Activated T-cell treated with anti-CD3 and anti-CD28 coated beads, Interleukin-2, amount 50 U/mL, for 4 hours (primary cell): ENCODE measurements around the gene PIEZO2. TPM values are rescaled to one million over a fixed set of nuclear protein-coding genes. Genes with fewer than 3 reads are reported as not detected.

Experiments used
- ATAC-seq, 2 donors: fragments of 200-7000 bp; cut with Tn5 transposase; one replicate each; pipeline ENCODE4 v1.10.0; 2021
- DNase-seq: peaks from one replicate; pipeline ENCODE4 v3.0.0-alpha.2; 2020
- H3K27me3 Mint-ChIP-seq: one replicate; pipeline ENCODE4 v1.8.0; 2021; ENCODE audit warnings: low read depth, mixed read lengths
- H3K36me3 Mint-ChIP-seq: one replicate; pipeline ENCODE4 v1.8.0; 2022; ENCODE audit warnings: mixed read lengths; ENCODE audit not compliant: insufficient read depth
- H3K4me1 Mint-ChIP-seq: one replicate; pipeline ENCODE4 v1.8.0; 2021; ENCODE audit warnings: low read depth, mixed read lengths
- H3K4me3 Mint-ChIP-seq: one replicate; pipeline ENCODE4 v1.8.0; 2021; ENCODE audit warnings: mild to moderate bottlenecking, moderate library complexity, mixed read lengths
- H3K9me3 Mint-ChIP-seq: one replicate; pipeline ENCODE4 v1.8.0; 2021; ENCODE audit warnings: mixed read lengths
- total RNA-seq, 3 donors: library from RNA; stranded (reverse); gene quantifications; one replicate each; pipeline ENCODE4 v1.2.1, GENCODE V29; 2021

PIEZO2 gene
- total RNA-seq, 3 donors from 2014 or later: 0.05 to 0.35 (median 0.18) TPM

- DNase-seq: no peak
- no peaks in the 10 kb centered on the region for H3K27me3 Mint-ChIP-seq
- no peak for ATAC-seq
- H3K9me3 Mint-ChIP-seq: no peaks in the 10 kb centered on the region
- H3K4me1 Mint-ChIP-seq: no peaks in the 10 kb centered on the region
- no peaks in the 10 kb centered on the region for H3K36me3 Mint-ChIP-seq
- no peak overlapping the region for H3K4me3 Mint-ChIP-seq
These were observed 70.9 kb downstream of the PIEZO2 start for GRCh38 chr18:11078491-11078890.

GRCh38 chr18:11077548-11078187 is 71.7 kb downstream of the PIEZO2 start:
- Mint-ChIP-seq H3K36me3 (no peaks in the 10 kb centered on the region), H3K27me3 (no peaks in the 10 kb centered on the region), H3K4me1 (no peaks in the 10 kb centered on the region), H3K4me3 (no peak overlapping the region), H3K9me3 (no peaks in the 10 kb centered on the region)
- DNase-seq: no peak
- no peak for ATAC-seq

GRCh38 chr18:11074889-11075288 is 74.5 kb downstream of the PIEZO2 start:
- Mint-ChIP-seq H3K27me3 (no peaks in the 10 kb centered on the region), H3K4me1 (no peaks in the 10 kb centered on the region), H3K9me3 (no peaks in the 10 kb centered on the region), H3K36me3 (no peaks in the 10 kb centered on the region), H3K4me3 (no peak overlapping the region)
- DNase-seq: no peak
- ATAC-seq: no peak

- ATAC-seq (no peak), DNase-seq (no peak)
- Mint-ChIP-seq H3K4me3 (no peak overlapping the region), H3K9me3 (no peaks in the 10 kb centered on the region), H3K4me1 (no peaks in the 10 kb centered on the region), H3K27me3 (no peaks in the 10 kb centered on the region), H3K36me3 (no peaks in the 10 kb centered on the region)
These were observed 75.4 kb downstream of the PIEZO2 start for GRCh38 chr18:11073971-11074370.

GRCh38 chr18:11072632-11073031 is 76.7 kb downstream of the PIEZO2 start:
- H3K4me1 Mint-ChIP-seq: no peaks in the 10 kb centered on the region
- ATAC-seq: no peak
- DNase-seq: no peak
- no peaks in the 10 kb centered on the region for H3K27me3 Mint-ChIP-seq
- H3K36me3 Mint-ChIP-seq: no peaks in the 10 kb centered on the region
- H3K4me3 Mint-ChIP-seq: no peak overlapping the region
- H3K9me3 Mint-ChIP-seq: no peaks in the 10 kb centered on the region

GRCh38 chr18:11071300-11071699 is 78.1 kb downstream of the PIEZO2 start:
- H3K4me1 Mint-ChIP-seq: no peaks in the 10 kb centered on the region
- ATAC-seq: no peak
- no peak for DNase-seq
- no peaks in the 10 kb centered on the region for H3K27me3 Mint-ChIP-seq
- H3K36me3 Mint-ChIP-seq: no peaks in the 10 kb centered on the region
- no peak overlapping the region for H3K4me3 Mint-ChIP-seq
- peaks cover 2% of the 10 kb centered on the region for H3K9me3 Mint-ChIP-seq

- ATAC-seq (no peak), DNase-seq (no peak)
- Mint-ChIP-seq H3K4me3 (no peak overlapping the region), H3K9me3 (peaks cover 7% of the 10 kb centered on the region), H3K36me3 (no peaks in the 10 kb centered on the region), H3K27me3 (peaks cover 2% of the 10 kb centered on the region), H3K4me1 (no peaks in the 10 kb centered on the region)
These were observed 78.8 kb downstream of the PIEZO2 start for GRCh38 chr18:11070593-11070992.

GRCh38 chr18:11066038-11066437 is 83.3 kb downstream of the PIEZO2 start:
- no peak for ATAC-seq
- no peaks in the 10 kb centered on the region for H3K4me1 Mint-ChIP-seq
- peaks cover 12% of the 10 kb centered on the region for H3K9me3 Mint-ChIP-seq
- no peak for DNase-seq
- H3K4me3 Mint-ChIP-seq: no peak overlapping the region
- H3K27me3 Mint-ChIP-seq: peaks cover 4% of the 10 kb centered on the region
- no peaks in the 10 kb centered on the region for H3K36me3 Mint-ChIP-seq

GRCh38 chr18:11064727-11065460 is 84.5 kb downstream of the PIEZO2 start:
- Mint-ChIP-seq H3K36me3 (no peaks in the 10 kb centered on the region), H3K27me3 (peaks cover 4% of the 10 kb centered on the region), H3K9me3 (peaks cover 12% of the 10 kb centered on the region), H3K4me3 (no peak overlapping the region), H3K4me1 (no peaks in the 10 kb centered on the region)
- DNase-seq (no peak), ATAC-seq (no peak)

GRCh38 chr18:11064106-11064505 is 85.3 kb downstream of the PIEZO2 start:
- ATAC-seq: no peak
- Mint-ChIP-seq H3K9me3 (peaks cover 12% of the 10 kb centered on the region), H3K36me3 (no peaks in the 10 kb centered on the region), H3K4me1 (no peaks in the 10 kb centered on the region), H3K4me3 (no peak overlapping the region), H3K27me3 (peaks cover 4% of the 10 kb centered on the region)
- no peak for DNase-seq

GRCh38 chr18:11055721-11056120 is 93.6 kb downstream of the PIEZO2 start:
- H3K4me1 Mint-ChIP-seq: no peaks in the 10 kb centered on the region
- H3K27me3 Mint-ChIP-seq: no peaks in the 10 kb centered on the region
- H3K4me3 Mint-ChIP-seq: no peak overlapping the region
- no peak for DNase-seq
- no peaks in the 10 kb centered on the region for H3K36me3 Mint-ChIP-seq
- H3K9me3 Mint-ChIP-seq: no peaks in the 10 kb centered on the region
- no peak for ATAC-seq

- Mint-ChIP-seq H3K36me3 (no peaks in the 10 kb centered on the region), H3K4me3 (no peak overlapping the region), H3K27me3 (no peaks in the 10 kb centered on the region), H3K9me3 (no peaks in the 10 kb centered on the region), H3K4me1 (no peaks in the 10 kb centered on the region)
- DNase-seq: no peak
- ATAC-seq: no peak
These were observed 94.9 kb downstream of the PIEZO2 start for GRCh38 chr18:11054497-11054896.

- Mint-ChIP-seq H3K9me3 (no peaks in the 10 kb centered on the region), H3K4me3 (no peak overlapping the region), H3K36me3 (no peaks in the 10 kb centered on the region), H3K4me1 (no peaks in the 10 kb centered on the region), H3K27me3 (no peaks in the 10 kb centered on the region)
- ATAC-seq (no peak), DNase-seq (no peak)
These were observed 96.1 kb downstream of the PIEZO2 start for GRCh38 chr18:11053293-11053692.

GRCh38 chr18:11052800-11053199 is 96.6 kb downstream of the PIEZO2 start:
- ATAC-seq: no peak
- no peak overlapping the region for H3K4me3 Mint-ChIP-seq
- H3K27me3 Mint-ChIP-seq: no peaks in the 10 kb centered on the region

GRCh38 chr18:11051462-11051861 is 97.9 kb downstream of the PIEZO2 start:
- H3K4me3 Mint-ChIP-seq: no peak overlapping the region
- no peaks in the 10 kb centered on the region for H3K36me3 Mint-ChIP-seq
- no peaks in the 10 kb centered on the region for H3K9me3 Mint-ChIP-seq
- no peaks in the 10 kb centered on the region for H3K27me3 Mint-ChIP-seq
- no peaks in the 10 kb centered on the region for H3K4me1 Mint-ChIP-seq
- ATAC-seq (no peak), DNase-seq (no peak)

More at GRCh38 chr18:11052800-11053199, 96.6 kb downstream of the PIEZO2 start:
- H3K4me1 Mint-ChIP-seq: no peaks in the 10 kb centered on the region
- no peaks in the 10 kb centered on the region for H3K36me3 Mint-ChIP-seq
- DNase-seq: no peak
- H3K9me3 Mint-ChIP-seq: no peaks in the 10 kb centered on the region
